Neural progenitor cell (in vitro differentiated cells): ENCODE results near the gene DOK1.

Experiments used
- CTCF ChIP-seq: fragments of 200-600 bp; sonication (generic); IDR thresholded peaks from 2 replicates; pipeline ENCODE4 v1.5.1; 2017; ENCODE audit warnings: antibody characterized with exemption, mild to moderate bottlenecking
- EZH2 ChIP-seq: fragments of 200-600 bp; sonication (generic); IDR thresholded peaks from 2 replicates; pipeline ENCODE4 v1.6.1; 2017; ENCODE audit warnings: antibody characterized with exemption, mild to moderate bottlenecking, moderate library complexity
- EZH2phosphoT487 ChIP-seq: fragments of 200-600 bp; sonication (generic); IDR thresholded peaks from 2 replicates; pipeline ENCODE4 v1.6.1; 2017; ENCODE audit warnings: antibody characterized with exemption

GRCh38 chr2:74606927-74607326 is 52.4 kb downstream of the DOK1 start:
- TF ChIP-seq EZH2 (no peak), CTCF (no peak), EZH2phosphoT487 (no peak)
